ENCODE results near the gene HGFAC. TPM values are rescaled to one million over a fixed set of nuclear protein-coding genes. Genes with fewer than 3 reads are reported as not detected.

HGFAC gene
- polyA plus RNA-seq, 4 donors: 0.21 to 0.30 TPM; not detected in 2

- H3K4me1 ChIP-seq (ENCODE audit: control insufficient read depth in 3 of 3, insufficient read depth in 2 of 3, low read depth in 1 of 3, low read length in 2 of 3): no peaks in the 10 kb centered on the region
- WGBS, 3 donors: 81 to 91% (median 90%) methylated on average over 15 of the region's 15 CpGs
- no peak overlapping the region for H3K27ac ChIP-seq (ENCODE audit: low read depth in 1 of 3, low read length in 2 of 3)
- FAIRE-seq (no peak), DNase-seq (no peak)
- peaks cover 0 to 22% (median 0%) of the 10 kb centered on the region in 3 donors for H3K36me3 ChIP-seq (ENCODE audit: control insufficient read depth in 3 of 3, insufficient read depth in 2 of 3, low read depth in 1 of 3, low read length in 3 of 3)
- H3K4me3 ChIP-seq (ENCODE audit: low read depth in 1 of 3, low read length in 3 of 3): no peak overlapping the region
- H3K9me3 ChIP-seq (ENCODE audit: control insufficient read depth in 2 of 2, insufficient read depth in 1 of 2, low read depth in 1 of 2, low read length in 1 of 2): peaks cover 0 to 28% of the 10 kb centered on the region in 2 donors
- no peaks in the 10 kb centered on the region for H3K27me3 ChIP-seq (ENCODE audit: control insufficient read depth in 3 of 3, insufficient read depth in 3 of 3, low read length in 3 of 3)
Observed at GRCh38 chr4:3402491-3403347, 39.0 kb upstream of the HGFAC start.

- H3K36me3 ChIP-seq (ENCODE audit: control insufficient read depth in 3 of 3, insufficient read depth in 2 of 3, low read depth in 1 of 3, low read length in 3 of 3): peaks cover 0 to 22% (median 0%) of the 10 kb centered on the region in 3 donors
- H3K27ac ChIP-seq (ENCODE audit: low read depth in 1 of 3, low read length in 2 of 3): no peak overlapping the region
- no peak for DNase-seq
- FAIRE-seq: no peak
- H3K4me3 ChIP-seq (ENCODE audit: low read depth in 1 of 3, low read length in 3 of 3): no peak overlapping the region
- WGBS, 3 donors: 84 to 89% (median 86%) methylated on average over 10 of the region's 10 CpGs
- H3K4me1 ChIP-seq (ENCODE audit: control insufficient read depth in 3 of 3, insufficient read depth in 2 of 3, low read depth in 1 of 3, low read length in 2 of 3): peaks cover 0 to 1% (median 0%) of the 10 kb centered on the region in 3 donors
- H3K9me3 ChIP-seq (ENCODE audit: control insufficient read depth in 2 of 2, insufficient read depth in 1 of 2, low read depth in 1 of 2, low read length in 1 of 2): peaks cover 0 to 28% of the 10 kb centered on the region in 2 donors
- H3K27me3 ChIP-seq (ENCODE audit: control insufficient read depth in 3 of 3, insufficient read depth in 3 of 3, low read length in 3 of 3): no peaks in the 10 kb centered on the region
Observed at GRCh38 chr4:3403348-3403906, 38.3 kb upstream of the HGFAC start.

GRCh38 chr4:3404546-3404945 is 37.2 kb upstream of the HGFAC start:
- no peaks in the 10 kb centered on the region for H3K27me3 ChIP-seq (ENCODE audit: control insufficient read depth in 3 of 3, insufficient read depth in 3 of 3, low read length in 3 of 3)
- peaks cover 0 to 8% (median 0%) of the 10 kb centered on the region in 3 donors for H3K4me1 ChIP-seq (ENCODE audit: control insufficient read depth in 3 of 3, insufficient read depth in 2 of 3, low read depth in 1 of 3, low read length in 2 of 3)
- 96 to 98% (median 97%) methylated on average over 4 of the region's 4 CpGs for WGBS, 3 donors
- no peak overlapping the region for H3K27ac ChIP-seq (ENCODE audit: low read depth in 1 of 3, low read length in 2 of 3)
- peaks cover 0 to 28% of the 10 kb centered on the region in 2 donors for H3K9me3 ChIP-seq (ENCODE audit: control insufficient read depth in 2 of 2, insufficient read depth in 1 of 2, low read depth in 1 of 2, low read length in 1 of 2)
- H3K4me3 ChIP-seq (ENCODE audit: low read depth in 1 of 3, low read length in 3 of 3): no peak overlapping the region
- DNase-seq: no peak
- peaks cover 0 to 27% (median 0%) of the 10 kb centered on the region in 3 donors for H3K36me3 ChIP-seq (ENCODE audit: control insufficient read depth in 3 of 3, insufficient read depth in 2 of 3, low read depth in 1 of 3, low read length in 3 of 3)
- FAIRE-seq: no peak

GRCh38 chr4:3405176-3405575 is 36.6 kb upstream of the HGFAC start:
- H3K27ac ChIP-seq (ENCODE audit: low read depth in 1 of 3, low read length in 2 of 3): no peak overlapping the region
- no peak for FAIRE-seq
- 85 to 95% (median 92%) methylated on average over 8 of the region's 8 CpGs for WGBS, 3 donors

GRCh38 chr4:3406021-3406420 is 35.7 kb upstream of the HGFAC start:
- Histone ChIP-seq H3K9me3 (ENCODE audit: control insufficient read depth in 2 of 2, insufficient read depth in 1 of 2, low read depth in 1 of 2, low read length in 1 of 2) (peaks cover 0 to 28% of the 10 kb centered on the region in 2 donors), H3K27ac (ENCODE audit: low read depth in 1 of 3, low read length in 2 of 3) (no peak overlapping the region)

More at GRCh38 chr4:3405176-3405575, 36.6 kb upstream of the HGFAC start:
- Histone ChIP-seq H3K36me3 (ENCODE audit: control insufficient read depth in 3 of 3, insufficient read depth in 2 of 3, low read depth in 1 of 3, low read length in 3 of 3) (peaks cover 0 to 27% (median 0%) of the 10 kb centered on the region in 3 donors), H3K9me3 (ENCODE audit: control insufficient read depth in 2 of 2, insufficient read depth in 1 of 2, low read depth in 1 of 2, low read length in 1 of 2) (peaks cover 0 to 28% of the 10 kb centered on the region in 2 donors), H3K4me3 (ENCODE audit: low read depth in 1 of 3, low read length in 3 of 3) (no peak overlapping the region), H3K27me3 (ENCODE audit: control insufficient read depth in 3 of 3, insufficient read depth in 3 of 3, low read length in 3 of 3) (no peaks in the 10 kb centered on the region), H3K4me1 (ENCODE audit: control insufficient read depth in 3 of 3, insufficient read depth in 2 of 3, low read depth in 1 of 3, low read length in 2 of 3) (peaks cover 0 to 8% (median 0%) of the 10 kb centered on the region in 3 donors)
- no peak for DNase-seq

GRCh38 chr4:3406431-3406830 is 35.3 kb upstream of the HGFAC start:
- H3K9me3 ChIP-seq (ENCODE audit: control insufficient read depth in 2 of 2, insufficient read depth in 1 of 2, low read depth in 1 of 2, low read length in 1 of 2): peaks cover 0 to 28% of the 10 kb centered on the region in 2 donors
- WGBS, 3 donors: 90 to 94% (median 91%) methylated on average over 9 of the region's 9 CpGs
- no peaks in the 10 kb centered on the region for H3K27me3 ChIP-seq (ENCODE audit: control insufficient read depth in 3 of 3, insufficient read depth in 3 of 3, low read length in 3 of 3)
- H3K4me3 ChIP-seq (ENCODE audit: low read depth in 1 of 3, low read length in 3 of 3): no peak overlapping the region
- peaks cover 0 to 29% (median 0%) of the 10 kb centered on the region in 3 donors for H3K36me3 ChIP-seq (ENCODE audit: control insufficient read depth in 3 of 3, insufficient read depth in 2 of 3, low read depth in 1 of 3, low read length in 3 of 3)
- H3K27ac ChIP-seq (ENCODE audit: low read depth in 1 of 3, low read length in 2 of 3): no peak overlapping the region
- no peak for DNase-seq
- peaks cover 0 to 8% (median 0%) of the 10 kb centered on the region in 3 donors for H3K4me1 ChIP-seq (ENCODE audit: control insufficient read depth in 3 of 3, insufficient read depth in 2 of 3, low read depth in 1 of 3, low read length in 2 of 3)
- FAIRE-seq: no peak

More at GRCh38 chr4:3406021-3406420, 35.7 kb upstream of the HGFAC start:
- Histone ChIP-seq H3K4me3 (ENCODE audit: low read depth in 1 of 3, low read length in 3 of 3) (no peak overlapping the region), H3K36me3 (ENCODE audit: control insufficient read depth in 3 of 3, insufficient read depth in 2 of 3, low read depth in 1 of 3, low read length in 3 of 3) (peaks cover 0 to 29% (median 0%) of the 10 kb centered on the region in 3 donors), H3K27me3 (ENCODE audit: control insufficient read depth in 3 of 3, insufficient read depth in 3 of 3, low read length in 3 of 3) (no peaks in the 10 kb centered on the region), H3K4me1 (ENCODE audit: control insufficient read depth in 3 of 3, insufficient read depth in 2 of 3, low read depth in 1 of 3, low read length in 2 of 3) (peaks cover 0 to 8% (median 0%) of the 10 kb centered on the region in 3 donors)
- DNase-seq: no peak
- FAIRE-seq: no peak
- WGBS, 3 donors: 91 to 96% (median 94%) methylated on average over 13 of the region's 13 CpGs

GRCh38 chr4:3407171-3407771 is 34.5 kb upstream of the HGFAC start:
- no peak for FAIRE-seq
- Histone ChIP-seq H3K9me3 (ENCODE audit: control insufficient read depth in 2 of 2, insufficient read depth in 1 of 2, low read depth in 1 of 2, low read length in 1 of 2) (peaks cover 0 to 28% of the 10 kb centered on the region in 2 donors), H3K27ac (ENCODE audit: low read depth in 1 of 3, low read length in 2 of 3) (no peak overlapping the region), H3K4me1 (ENCODE audit: control insufficient read depth in 3 of 3, insufficient read depth in 2 of 3, low read depth in 1 of 3, low read length in 2 of 3) (peaks cover 0 to 8% (median 0%) of the 10 kb centered on the region in 3 donors), H3K36me3 (ENCODE audit: control insufficient read depth in 3 of 3, insufficient read depth in 2 of 3, low read depth in 1 of 3, low read length in 3 of 3) (peaks cover 0 to 28% (median 0%) of the 10 kb centered on the region in 3 donors), H3K4me3 (ENCODE audit: low read depth in 1 of 3, low read length in 3 of 3) (no peak overlapping the region), H3K27me3 (ENCODE audit: control insufficient read depth in 3 of 3, insufficient read depth in 3 of 3, low read length in 3 of 3) (no peaks in the 10 kb centered on the region)
- DNase-seq: no peak
- WGBS, 3 donors: 89 to 91% (median 89%) methylated on average over 30 of the region's 30 CpGs
